Adipocyte (in vitro differentiated cells): ENCODE data around the gene VSIG1.

ENCODE experiments used
- DNase-seq: peaks from one replicate; pipeline ENCODE4 v3.0.0-alpha.2; 2015; ENCODE audit warnings: low read depth
- H3K27me3 ChIP-seq: replicated peaks from 2 replicates; pipeline ENCODE4 v1.7.0; 2013; ENCODE audit warnings: mild to moderate bottlenecking, low read length, moderate library complexity; ENCODE audit not compliant: control insufficient read depth, insufficient read depth
- H3K36me3 ChIP-seq: 2 replicates; pipeline ENCODE4 v1.7.0; 2013; ENCODE audit warnings: low read length, mild to moderate bottlenecking, moderate library complexity; ENCODE audit not compliant: control insufficient read depth, insufficient read depth, severe bottlenecking
- H3K4me1 ChIP-seq: 2 replicates; pipeline ENCODE4 v1.7.0; 2013; ENCODE audit warnings: mild to moderate bottlenecking, low read length, moderate library complexity; ENCODE audit not compliant: control insufficient read depth, insufficient read depth
- H3K4me3 ChIP-seq: 2 replicates; pipeline ENCODE4 v1.7.0; 2013; ENCODE audit warnings: mild to moderate bottlenecking, low read length, moderate library complexity
- H3K9ac ChIP-seq: 2 replicates; pipeline ENCODE4 v1.7.0; 2013; ENCODE audit warnings: mild to moderate bottlenecking, low read length, moderate library complexity
- H3K9me3 ChIP-seq: 2 replicates; pipeline ENCODE4 v1.7.0; 2013; ENCODE audit warnings: mild to moderate bottlenecking, low read length, moderate library complexity; ENCODE audit not compliant: control insufficient read depth

Gene VSIG1

DNA sequence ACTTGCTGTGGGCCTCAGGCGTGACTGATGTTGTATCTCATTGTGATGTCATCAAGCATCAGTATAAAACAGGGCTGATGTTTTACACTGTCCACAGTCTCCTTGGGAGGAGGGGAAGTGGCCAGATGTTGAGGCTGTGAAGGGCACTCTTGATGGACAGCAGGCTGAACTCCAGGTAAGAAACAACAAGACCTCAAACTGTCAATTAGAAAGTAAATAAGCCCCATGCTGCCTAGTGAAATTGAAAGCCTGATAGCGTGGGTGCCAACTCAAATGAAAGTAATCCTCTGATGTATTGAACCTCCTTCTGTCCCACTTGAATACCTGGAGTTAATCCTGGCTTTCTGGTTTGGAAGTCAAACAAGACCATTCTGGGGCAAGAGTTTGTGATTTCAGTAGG, 19.7 kb downstream of the VSIG1 start:
- no peak for DNase-seq
- no peak overlapping the region for H3K9ac ChIP-seq
- H3K9me3 ChIP-seq = peaks cover 5% of the 10 kb centered on the region
- H3K4me1 ChIP-seq = no peaks in the 10 kb centered on the region
- H3K27me3 ChIP-seq = peaks cover 40% of the 10 kb centered on the region
- no peak overlapping the region for H3K4me3 ChIP-seq
- H3K36me3 ChIP-seq = no peaks in the 10 kb centered on the region

- H3K9ac ChIP-seq = no peak overlapping the region
- no peak overlapping the region for H3K4me3 ChIP-seq
- H3K27me3 ChIP-seq = peaks cover 32% of the 10 kb centered on the region
- H3K4me1 ChIP-seq = no peaks in the 10 kb centered on the region
- H3K36me3 ChIP-seq = no peaks in the 10 kb centered on the region
- H3K9me3 ChIP-seq = no peaks in the 10 kb centered on the region
- DNase-seq = no peak
These were observed 23.3 kb downstream of the VSIG1 start for GRCh38 chrX:108068121-108068520.

- Histone ChIP-seq H3K4me1 (no peaks in the 10 kb centered on the region), H3K9me3 (no peaks in the 10 kb centered on the region), H3K36me3 (no peaks in the 10 kb centered on the region), H3K4me3 (no peak overlapping the region), H3K27me3 (peaks cover 46% of the 10 kb centered on the region), H3K9ac (no peak overlapping the region)
- DNase-seq = peak; percentile 9
These were observed 26.0 kb downstream of the VSIG1 start for GRCh38 chrX:108070891-108071290.

DNA sequence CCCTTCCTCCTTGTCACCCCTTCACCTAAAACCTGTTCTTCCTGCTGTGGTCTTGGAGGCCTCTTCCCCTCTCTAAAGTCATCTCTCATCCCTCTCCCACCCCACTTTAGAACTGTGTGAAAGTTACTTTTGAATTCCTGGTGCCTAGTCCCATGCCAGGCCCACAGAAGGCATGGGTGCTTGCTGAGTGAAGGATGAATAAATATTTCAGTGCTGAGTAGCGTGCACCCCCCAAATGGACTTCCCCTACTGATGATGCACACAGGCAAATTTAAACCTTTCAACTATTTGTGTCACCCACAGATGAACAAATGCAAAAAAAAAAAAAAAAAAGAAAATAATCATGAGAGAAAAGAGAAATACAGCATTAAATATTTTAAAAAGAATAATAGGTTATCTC, 26.7 kb downstream of the VSIG1 start:
- DNase-seq = no peak
- H3K9ac ChIP-seq = no peak overlapping the region
- no peaks in the 10 kb centered on the region for H3K4me1 ChIP-seq
- H3K27me3 ChIP-seq = peaks cover 41% of the 10 kb centered on the region
- H3K9me3 ChIP-seq = no peaks in the 10 kb centered on the region
- no peaks in the 10 kb centered on the region for H3K36me3 ChIP-seq
- H3K4me3 ChIP-seq = no peak overlapping the region

DNA sequence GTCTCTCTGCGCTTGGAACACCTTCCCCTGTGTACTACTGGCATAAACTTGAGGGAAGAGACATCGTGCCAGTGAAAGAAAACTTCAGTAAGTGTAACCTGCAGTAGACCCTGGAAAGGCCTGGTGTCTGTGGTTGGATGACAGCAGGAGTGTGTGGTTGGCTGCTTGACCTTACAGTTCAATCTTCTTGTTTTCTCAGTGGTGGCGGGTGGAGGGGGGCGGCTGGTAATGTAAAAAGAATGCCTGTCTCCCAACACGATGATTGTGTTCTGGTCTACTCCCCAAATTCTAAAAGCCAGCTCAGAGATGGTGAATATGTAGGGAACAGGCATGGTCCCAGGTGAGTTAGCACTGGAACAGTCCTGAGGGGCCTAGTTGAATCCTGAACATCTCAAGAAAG, 27.9 kb downstream of the VSIG1 start:
- no peaks in the 10 kb centered on the region for H3K4me1 ChIP-seq
- peak; percentile 7 for DNase-seq
- no peak overlapping the region for H3K4me3 ChIP-seq
- no peak overlapping the region for H3K9ac ChIP-seq
- no peaks in the 10 kb centered on the region for H3K36me3 ChIP-seq
- H3K9me3 ChIP-seq = no peaks in the 10 kb centered on the region
- H3K27me3 ChIP-seq = peaks cover 41% of the 10 kb centered on the region

GRCh38 chrX:108081110-108081509, 36.2 kb downstream of the VSIG1 start:
- Histone ChIP-seq H3K4me1 (no peaks in the 10 kb centered on the region), H3K9me3 (no peaks in the 10 kb centered on the region), H3K9ac (no peak overlapping the region), H3K4me3 (no peak overlapping the region), H3K36me3 (peaks cover 18% of the 10 kb centered on the region), H3K27me3 (peaks cover 36% of the 10 kb centered on the region)
- DNase-seq = no peak

DNA sequence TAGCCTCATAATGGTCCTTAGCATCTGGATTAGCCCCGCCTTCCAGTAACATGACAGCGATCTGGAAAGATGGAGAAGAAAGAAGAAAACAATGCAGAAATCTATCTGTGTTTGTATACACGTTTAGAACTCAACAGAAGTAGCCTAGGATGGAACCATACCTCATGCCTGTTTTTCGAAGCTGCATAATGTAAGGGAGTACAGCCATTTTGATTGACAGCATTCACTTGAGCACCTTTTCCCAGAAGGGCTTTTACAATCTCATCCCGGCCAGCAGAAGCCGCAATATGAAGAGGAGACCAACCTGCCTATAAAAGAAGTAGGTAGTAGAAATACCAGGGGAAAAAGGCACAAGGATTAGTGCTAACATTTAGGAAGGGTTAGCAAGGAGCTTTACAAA, 42.9 kb downstream of the VSIG1 start:
- H3K4me1 ChIP-seq = no peaks in the 10 kb centered on the region

GRCh38 chrX:108088511-108088910, 43.6 kb downstream of the VSIG1 start:
- no peak for DNase-seq
- Histone ChIP-seq H3K9ac (no peak overlapping the region), H3K4me1 (no peaks in the 10 kb centered on the region)

More for the DNA sequence above, 42.9 kb downstream of the VSIG1 start:
- H3K27me3 ChIP-seq = peaks cover 16% of the 10 kb centered on the region
- DNase-seq = no peak
- no peak overlapping the region for H3K9ac ChIP-seq
- no peak overlapping the region for H3K4me3 ChIP-seq
- H3K36me3 ChIP-seq = peaks cover 36% of the 10 kb centered on the region
- H3K9me3 ChIP-seq = no peaks in the 10 kb centered on the region

DNA sequence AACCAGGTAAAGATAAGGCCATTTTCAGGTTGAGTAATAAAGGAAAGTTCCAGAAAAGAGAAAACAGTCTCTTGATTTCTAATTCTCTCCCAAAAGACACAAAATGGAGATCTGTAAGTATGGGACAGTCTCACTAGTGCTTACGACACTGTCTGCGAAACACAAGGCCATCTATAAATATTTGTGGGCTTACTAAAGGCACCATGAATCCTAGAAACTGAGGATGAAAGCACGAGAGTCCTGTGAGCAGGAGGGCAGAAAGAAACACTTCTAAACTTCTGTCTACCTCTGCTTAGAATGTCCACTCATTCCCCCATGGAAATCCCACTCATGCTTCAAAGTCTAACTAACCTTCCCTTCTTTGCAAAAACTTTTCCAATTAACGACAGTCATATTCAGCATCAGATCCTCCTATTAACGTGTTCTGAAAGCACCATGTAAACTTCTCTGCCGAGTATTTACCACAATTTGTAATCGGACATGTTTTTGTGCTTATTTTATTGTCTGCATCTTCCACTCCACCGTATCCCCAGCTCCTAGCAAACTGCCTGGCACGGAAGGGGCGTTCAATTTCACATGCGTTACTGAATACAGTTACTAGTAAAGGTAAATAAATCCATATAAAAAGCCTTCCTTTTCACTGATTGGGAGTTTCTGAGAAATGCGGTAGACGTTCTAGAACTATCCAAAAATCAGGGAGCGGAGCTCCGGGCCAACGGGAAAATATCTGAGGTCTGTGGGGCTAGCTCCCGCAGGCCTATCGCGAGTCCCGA, 45.8 kb downstream of the VSIG1 start:
- DNase-seq = peak; percentile 60
- H3K36me3 ChIP-seq = peaks cover 22% of the 10 kb centered on the region
- H3K9me3 ChIP-seq = no peaks in the 10 kb centered on the region
- H3K4me1 ChIP-seq = no peaks in the 10 kb centered on the region
- peak overlapping the region; percentile 87 for H3K4me3 ChIP-seq
- H3K9ac ChIP-seq = peak overlapping the region; percentile 93
- H3K27me3 ChIP-seq = peaks cover 8% of the 10 kb centered on the region

More at GRCh38 chrX:108088511-108088910, 43.6 kb downstream of the VSIG1 start:
- peaks cover 36% of the 10 kb centered on the region for H3K36me3 ChIP-seq
- peaks cover 8% of the 10 kb centered on the region for H3K27me3 ChIP-seq
- H3K4me3 ChIP-seq = no peak overlapping the region
- no peaks in the 10 kb centered on the region for H3K9me3 ChIP-seq

- H3K27me3 ChIP-seq = peaks cover 8% of the 10 kb centered on the region
- H3K36me3 ChIP-seq = peaks cover 15% of the 10 kb centered on the region
- peak within 1 kb of the TSS; percentile 93 for H3K9ac ChIP-seq
- peak within 1 kb of the TSS; percentile 87 for H3K4me3 ChIP-seq
- H3K4me1 ChIP-seq = no peaks in the 10 kb centered on the region
- no peaks in the 10 kb centered on the region for H3K9me3 ChIP-seq
- peak; percentile 97 for DNase-seq
These were observed 46.5 kb downstream of the VSIG1 start, which contains the start of the genes ATG4A and PSMD10 for GRCh38 chrX:108091264-108091877. TSS of gene ATG4A (plus strand) at chrX:108091778. CDS start at chrX:108091827, 49 bp downstream. TSS of gene PSMD10 (minus strand) at chrX:108091542. CDS start at chrX:108091520, 22 bp downstream.

DNA sequence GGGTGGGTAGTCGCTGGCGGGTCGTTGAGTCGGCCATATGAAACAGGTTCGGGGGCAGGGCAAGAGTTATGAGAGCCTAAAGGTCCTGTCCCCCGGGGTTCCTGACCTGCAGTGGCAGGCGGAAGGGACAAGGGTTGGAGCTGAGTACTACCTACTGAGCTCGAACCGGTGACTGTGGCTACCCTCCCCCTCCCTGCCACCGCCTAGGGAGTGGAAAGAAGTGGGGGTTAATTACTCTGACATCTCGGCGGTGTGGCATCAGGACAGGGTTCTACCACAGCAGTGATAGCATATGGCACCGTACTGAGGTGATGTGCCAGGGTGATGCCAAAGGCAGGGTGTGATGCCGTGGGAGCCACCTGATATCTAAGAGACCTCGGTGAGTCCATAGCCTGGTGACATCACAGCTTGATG, 47.0 kb downstream of the VSIG1 start:
- H3K9ac ChIP-seq = peak overlapping the region; percentile 82
- H3K4me3 ChIP-seq = peak overlapping the region; percentile 87
- no peaks in the 10 kb centered on the region for H3K4me1 ChIP-seq
- DNase-seq = peak; percentile 33
- H3K36me3 ChIP-seq = peaks cover 10% of the 10 kb centered on the region
- no peaks in the 10 kb centered on the region for H3K9me3 ChIP-seq
- peaks cover 8% of the 10 kb centered on the region for H3K27me3 ChIP-seq
